Measurements from ENCODE around the gene SLC22A16. TPM values are rescaled to one million over a fixed set of nuclear protein-coding genes. Genes with fewer than 3 reads are reported as not detected.

Gene SLC22A16
- total and polyA plus RNA-seq, 7 experiments from 2014 or later, result 0.29 to 2.1 TPM; not detected in 5

GRCh38 chr6:110456694-110457093 is 19.7 kb downstream of the SLC22A16 start:
- CTCF ChIA-PET, result no interaction called here
- Histone ChIP-seq H3K36me3 (ENCODE audit: control insufficient read depth in 2 of 3, insufficient read depth in 3 of 3, low read length in 3 of 3) (no peaks in the 10 kb centered on the region), H3K27me3 (ENCODE audit: control insufficient read depth in 2 of 2, insufficient read depth in 2 of 2, low read length in 2 of 2) (peaks cover 0 to 4% of the 10 kb centered on the region in 2 donors), H3K27ac (ENCODE audit: low read depth, low read length) (no peak overlapping the region), H3K4me3 (ENCODE audit: low read length) (no peak overlapping the region), H3K4me1 (ENCODE audit: control insufficient read depth in 2 of 2, insufficient read depth in 2 of 2, low read length in 2 of 2) (no peaks in the 10 kb centered on the region), H3K9me3 (ENCODE audit: control insufficient read depth in 2 of 3, low read length in 3 of 3) (peaks cover 0 to 10% (median 0%) of the 10 kb centered on the region in 3 experiments)
- no peaks in the 10 kb centered on the region for H3K4me1 Mint-ChIP-seq
- peaks cover 13 to 34% (median 26%) of the 10 kb centered on the region in 5 donors for H3K27me3 Mint-ChIP-seq
- POLR2A ChIA-PET, result no interaction called here
- no peak for DNase-seq
- intact Hi-C loops (cut with micrococcal nuclease), result no loop called here
- peaks cover 0 to 17% (median 7%) of the 10 kb centered on the region in 11 donors for H3K9me3 Mint-ChIP-seq
- H3K4me3 Mint-ChIP-seq, result no peak overlapping the region
- no peak overlapping the region for H3K27ac Mint-ChIP-seq
- ATAC-seq, result no peak
- H3K36me3 Mint-ChIP-seq, result peaks cover 0 to 8% (median 0%) of the 10 kb centered on the region in 5 donors

GRCh38 chr6:110449541-110449895 is 26.9 kb downstream of the SLC22A16 start:
- Mint-ChIP-seq H3K27me3 (peaks cover 9 to 27% (median 18%) of the 10 kb centered on the region in 5 donors), H3K4me3 (no peak overlapping the region), H3K9me3 (peaks cover 0 to 2% (median 0%) of the 10 kb centered on the region in 11 donors), H3K27ac (no peak overlapping the region), H3K36me3 (no peaks in the 10 kb centered on the region), H3K4me1 (peaks cover 0 to 3% (median 0%) of the 10 kb centered on the region in 7 donors)
- no peak for ATAC-seq
- Histone ChIP-seq H3K27ac (ENCODE audit: low read depth, low read length) (no peak overlapping the region), H3K4me1 (ENCODE audit: control insufficient read depth in 2 of 2, insufficient read depth in 2 of 2, low read length in 2 of 2) (no peaks in the 10 kb centered on the region), H3K27me3 (ENCODE audit: control insufficient read depth in 2 of 2, insufficient read depth in 2 of 2, low read length in 2 of 2) (peaks cover 0 to 4% of the 10 kb centered on the region in 2 donors), H3K9me3 (ENCODE audit: control insufficient read depth in 2 of 3, low read length in 3 of 3) (no peaks in the 10 kb centered on the region), H3K36me3 (ENCODE audit: control insufficient read depth in 2 of 3, insufficient read depth in 3 of 3, low read length in 3 of 3) (no peaks in the 10 kb centered on the region), H3K4me3 (ENCODE audit: low read length) (no peak overlapping the region)
- no peak for DNase-seq
- ChIA-PET POLR2A (no interaction called here), CTCF (no interaction called here)
- intact Hi-C loops (cut with micrococcal nuclease), result no loop called here

- H3K27me3 ChIP-seq (ENCODE audit: control insufficient read depth in 2 of 2, insufficient read depth in 2 of 2, low read length in 2 of 2), result peaks cover 0 to 4% of the 10 kb centered on the region in 2 donors
- Mint-ChIP-seq H3K27me3 (peaks cover 9 to 27% (median 18%) of the 10 kb centered on the region in 5 donors), H3K36me3 (no peaks in the 10 kb centered on the region), H3K9me3 (peaks cover 0 to 2% (median 0%) of the 10 kb centered on the region in 11 donors), H3K4me1 (peaks cover 0 to 3% (median 0%) of the 10 kb centered on the region in 7 donors), H3K4me3 (no peak overlapping the region), H3K27ac (no peak overlapping the region)
- H3K27ac ChIP-seq (ENCODE audit: low read depth, low read length), result no peak overlapping the region
- ATAC-seq (no peak), DNase-seq (no peak)
- intact Hi-C loops (cut with micrococcal nuclease), result no loop called here
- H3K36me3 ChIP-seq (ENCODE audit: control insufficient read depth in 2 of 3, insufficient read depth in 3 of 3, low read length in 3 of 3), result no peaks in the 10 kb centered on the region
- H3K4me1 ChIP-seq (ENCODE audit: control insufficient read depth in 2 of 2, insufficient read depth in 2 of 2, low read length in 2 of 2), result no peaks in the 10 kb centered on the region
- no peak overlapping the region for H3K4me3 ChIP-seq (ENCODE audit: low read length)
- POLR2A ChIA-PET, result no interaction called here
- no peaks in the 10 kb centered on the region for H3K9me3 ChIP-seq (ENCODE audit: control insufficient read depth in 2 of 3, low read length in 3 of 3)
- CTCF ChIA-PET, result no interaction called here
These were observed 27.4 kb downstream of the SLC22A16 start for GRCh38 chr6:110448846-110449540.

GRCh38 chr6:110447761-110448160 is 28.7 kb downstream of the SLC22A16 start:
- peaks cover 0 to 2% (median 0%) of the 10 kb centered on the region in 11 donors for H3K9me3 Mint-ChIP-seq
- H3K27ac Mint-ChIP-seq, result no peak overlapping the region
- intact Hi-C loops (cut with micrococcal nuclease), result no loop called here

GRCh38 chr6:110446405-110446804 is 30.0 kb downstream of the SLC22A16 start:
- Histone ChIP-seq H3K27me3 (ENCODE audit: control insufficient read depth in 2 of 2, insufficient read depth in 2 of 2, low read length in 2 of 2) (no peaks in the 10 kb centered on the region), H3K27ac (ENCODE audit: low read depth, low read length) (no peak overlapping the region), H3K9me3 (ENCODE audit: control insufficient read depth in 2 of 3, low read length in 3 of 3) (no peaks in the 10 kb centered on the region), H3K36me3 (ENCODE audit: control insufficient read depth in 2 of 3, insufficient read depth in 3 of 3, low read length in 3 of 3) (no peaks in the 10 kb centered on the region), H3K4me1 (ENCODE audit: control insufficient read depth in 2 of 2, insufficient read depth in 2 of 2, low read length in 2 of 2) (no peaks in the 10 kb centered on the region), H3K4me3 (ENCODE audit: low read length) (no peak overlapping the region)
- POLR2A ChIA-PET, result no interaction called here
- peaks cover 0 to 3% (median 0%) of the 10 kb centered on the region in 7 donors for H3K4me1 Mint-ChIP-seq
- no peak for DNase-seq
- H3K27ac Mint-ChIP-seq, result no peak overlapping the region
- ATAC-seq, result no peak
- H3K9me3 Mint-ChIP-seq, result no peaks in the 10 kb centered on the region
- intact Hi-C loops (cut with micrococcal nuclease), result no loop called here
- no peaks in the 10 kb centered on the region for H3K36me3 Mint-ChIP-seq
- H3K4me3 Mint-ChIP-seq, result no peak overlapping the region
- peaks cover under 1 to 19% (median 8%) of the 10 kb centered on the region in 5 donors for H3K27me3 Mint-ChIP-seq
- CTCF ChIA-PET, result no interaction called here

More at GRCh38 chr6:110447761-110448160, 28.7 kb downstream of the SLC22A16 start:
- Mint-ChIP-seq H3K27me3 (peaks cover 9 to 24% (median 12%) of the 10 kb centered on the region in 5 donors), H3K4me3 (no peak overlapping the region), H3K4me1 (peaks cover 0 to 3% (median 0%) of the 10 kb centered on the region in 7 donors), H3K36me3 (no peaks in the 10 kb centered on the region)
- H3K27ac ChIP-seq (ENCODE audit: low read depth, low read length), result no peak overlapping the region
- peaks cover 0 to 2% of the 10 kb centered on the region in 2 donors for H3K27me3 ChIP-seq (ENCODE audit: control insufficient read depth in 2 of 2, insufficient read depth in 2 of 2, low read length in 2 of 2)
- DNase-seq (no peak), ATAC-seq (no peak)
- no peaks in the 10 kb centered on the region for H3K36me3 ChIP-seq (ENCODE audit: control insufficient read depth in 2 of 3, insufficient read depth in 3 of 3, low read length in 3 of 3)
- H3K9me3 ChIP-seq (ENCODE audit: control insufficient read depth in 2 of 3, low read length in 3 of 3), result no peaks in the 10 kb centered on the region
- no peaks in the 10 kb centered on the region for H3K4me1 ChIP-seq (ENCODE audit: control insufficient read depth in 2 of 2, insufficient read depth in 2 of 2, low read length in 2 of 2)
- H3K4me3 ChIP-seq (ENCODE audit: low read length), result no peak overlapping the region
- POLR2A ChIA-PET, result no interaction called here
- CTCF ChIA-PET, result no interaction called here

GRCh38 chr6:110440026-110440425 is 36.4 kb downstream of the SLC22A16 start:
- peaks cover 0 to 3% (median 0%) of the 10 kb centered on the region in 11 donors for H3K9me3 Mint-ChIP-seq
- peaks cover 4 to 34% (median 16%) of the 10 kb centered on the region in 5 donors for H3K27me3 Mint-ChIP-seq
- DNase-seq, result no peak
- H3K4me3 Mint-ChIP-seq, result no peak overlapping the region
- no peaks in the 10 kb centered on the region for H3K36me3 ChIP-seq (ENCODE audit: control insufficient read depth in 2 of 3, insufficient read depth in 3 of 3, low read length in 3 of 3)
- H3K27me3 ChIP-seq (ENCODE audit: control insufficient read depth in 2 of 2, insufficient read depth in 2 of 2, low read length in 2 of 2), result no peaks in the 10 kb centered on the region
- no peak overlapping the region for H3K27ac Mint-ChIP-seq
- H3K4me1 Mint-ChIP-seq, result no peaks in the 10 kb centered on the region
- no peak overlapping the region for H3K4me3 ChIP-seq (ENCODE audit: low read length)
- no peaks in the 10 kb centered on the region for H3K36me3 Mint-ChIP-seq
- no peak overlapping the region for H3K27ac ChIP-seq (ENCODE audit: low read depth, low read length)
- no peaks in the 10 kb centered on the region for H3K4me1 ChIP-seq (ENCODE audit: control insufficient read depth in 2 of 2, insufficient read depth in 2 of 2, low read length in 2 of 2)
- ATAC-seq, result no peak
- H3K9me3 ChIP-seq (ENCODE audit: control insufficient read depth in 2 of 3, low read length in 3 of 3), result no peaks in the 10 kb centered on the region
- intact Hi-C loops (cut with micrococcal nuclease), result no loop called here
- ChIA-PET POLR2A (no interaction called here), CTCF (no interaction called here)

GRCh38 chr6:110439356-110439755 is 37.1 kb downstream of the SLC22A16 start:
- no peaks in the 10 kb centered on the region for H3K9me3 ChIP-seq (ENCODE audit: control insufficient read depth in 2 of 3, low read length in 3 of 3)
- H3K27me3 ChIP-seq (ENCODE audit: control insufficient read depth in 2 of 2, insufficient read depth in 2 of 2, low read length in 2 of 2), result no peaks in the 10 kb centered on the region
- ChIA-PET CTCF (no interaction called here), POLR2A (no interaction called here)
- H3K36me3 Mint-ChIP-seq, result no peaks in the 10 kb centered on the region
- H3K4me3 ChIP-seq (ENCODE audit: low read length), result no peak overlapping the region
- no peak overlapping the region for H3K4me3 Mint-ChIP-seq
- no peak overlapping the region for H3K27ac Mint-ChIP-seq
- no peaks in the 10 kb centered on the region for H3K36me3 ChIP-seq (ENCODE audit: control insufficient read depth in 2 of 3, insufficient read depth in 3 of 3, low read length in 3 of 3)
- ATAC-seq (no peak), DNase-seq (no peak)
- H3K9me3 Mint-ChIP-seq, result peaks cover 0 to 4% (median 0%) of the 10 kb centered on the region in 11 donors
- intact Hi-C loops (cut with micrococcal nuclease), result no loop called here
- H3K4me1 Mint-ChIP-seq, result no peaks in the 10 kb centered on the region
- H3K27ac ChIP-seq (ENCODE audit: low read depth, low read length), result no peak overlapping the region
- no peaks in the 10 kb centered on the region for H3K4me1 ChIP-seq (ENCODE audit: control insufficient read depth in 2 of 2, insufficient read depth in 2 of 2, low read length in 2 of 2)
- H3K27me3 Mint-ChIP-seq, result peaks cover 4 to 31% (median 14%) of the 10 kb centered on the region in 5 donors

Measured in naive thymus-derived CD4-positive, alpha-beta T cell (primary cell).